WTC11 (cell line): ENCODE results near the gene HPS5. TPM values are rescaled to one million over a fixed set of nuclear protein-coding genes. Genes with fewer than 3 reads are reported as not detected.

ENCODE experiments used
- ATAC-seq: fragments of 200-7000 bp; cut with Tn5 transposase; 2 replicates; pipeline ENCODE4 v1.10.0; 2021; ENCODE audit warnings: mild to moderate bottlenecking, moderate library complexity
- CTCF ChIA-PET: fragments of 300-600 bp; sonication (Branson Sonifier 250); formaldehyde crosslinking; loops from one replicate; lab custom pipeline; 2021; ENCODE audit warnings: antibody characterized with exemption; lab: Charles Lee
- POLR2A ChIA-PET: fragments of 350-600 bp; sonication (Branson Sonifier 250); formaldehyde crosslinking; loops from one replicate; lab custom pipeline; 2021; ENCODE audit warnings: antibody characterized with exemption; lab: Charles Lee
- DNase-seq: peaks from one replicate; pipeline ENCODE4 v3.0.0; 2021; ENCODE audit warnings: low spot score
- H3K27ac Mint-ChIP-seq: 2 replicates; pipeline ENCODE4 v1.8.0; 2021; ENCODE audit warnings: mixed read lengths
- H3K27me3 Mint-ChIP-seq: 2 replicates; pipeline ENCODE4 v1.8.0; 2021; ENCODE audit warnings: low read depth, mild to moderate bottlenecking, moderate library complexity, mixed read lengths
- H3K36me3 Mint-ChIP-seq: 2 replicates; pipeline ENCODE4 v1.8.0; 2021; ENCODE audit warnings: mixed read lengths
- H3K4me1 Mint-ChIP-seq: 2 replicates; pipeline ENCODE4 v1.8.0; 2022; ENCODE audit warnings: mixed read lengths
- H3K4me3 Mint-ChIP-seq: 2 replicates; pipeline ENCODE4 v1.8.0; 2021; ENCODE audit warnings: mild to moderate bottlenecking, moderate library complexity, mixed read lengths
- H3K9me3 Mint-ChIP-seq: 2 replicates; pipeline ENCODE4 v1.8.0; 2021; ENCODE audit warnings: mixed read lengths
- ETV6 ChIP-seq: sonication (generic); formaldehyde crosslinking; IDR thresholded peaks from 2 replicates; pipeline ENCODE4 v1.8.1; 2022; ENCODE audit warnings: mild to moderate bottlenecking, missing genetic modification reagents
- GABPB1 ChIP-seq: sonication (generic); formaldehyde crosslinking; IDR thresholded peaks from 2 replicates; pipeline ENCODE4 v1.8.1; 2023; ENCODE audit warnings: mild to moderate bottlenecking, missing genetic modification reagents
- IRF2 ChIP-seq: sonication (generic); formaldehyde crosslinking; IDR thresholded peaks from 2 replicates; pipeline ENCODE4 v1.8.0; 2022; ENCODE audit warnings: low read depth, missing genetic modification reagents, borderline replicate concordance
- MXD4 ChIP-seq: fragments of 250-450 bp; sonication (Bioruptor Pico); IDR thresholded peaks from 2 replicates; pipeline ENCODE4 v1.8.0; 2021; ENCODE audit warnings: mild to moderate bottlenecking, moderate library complexity, borderline replicate concordance
- MYBL2 ChIP-seq: sonication (generic); formaldehyde crosslinking; IDR thresholded peaks from 2 replicates; pipeline ENCODE4 v1.8.1; 2023; ENCODE audit warnings: mild to moderate bottlenecking, moderate library complexity, missing genetic modification reagents
- NFATC4 ChIP-seq: fragments of 250-450 bp; sonication (Bioruptor Pico); IDR thresholded peaks from 2 replicates; pipeline ENCODE4 v1.9.0; 2021; ENCODE audit warnings: mild to moderate bottlenecking
- OVOL2 ChIP-seq: fragments of 250-450 bp; sonication (Bioruptor Pico); IDR thresholded peaks from 2 replicates; pipeline ENCODE4 v1.9.0; 2021; ENCODE audit warnings: mild to moderate bottlenecking, borderline replicate concordance
- RELA ChIP-seq: sonication (generic); formaldehyde crosslinking; IDR thresholded peaks from 2 replicates; pipeline ENCODE4 v1.8.1; 2022; ENCODE audit warnings: missing genetic modification reagents, mild to moderate bottlenecking, borderline replicate concordance
- SMAD3 ChIP-seq: sonication (generic); formaldehyde crosslinking; IDR thresholded peaks from 2 replicates; pipeline ENCODE4 v1.8.0; 2022; ENCODE audit warnings: missing genetic modification reagents, mild to moderate bottlenecking, borderline replicate concordance
- TCF7 ChIP-seq: sonication (generic); formaldehyde crosslinking; IDR thresholded peaks from 2 replicates; pipeline ENCODE4 v1.8.0; 2022; ENCODE audit warnings: mild to moderate bottlenecking, low read depth, missing genetic modification reagents, moderate library complexity
- ZNF423 ChIP-seq: fragments of 250-450 bp; sonication (Bioruptor Pico); IDR thresholded peaks from 2 replicates; pipeline ENCODE4 v2.1.2; 2022; ENCODE audit warnings: mild to moderate bottlenecking, moderate library complexity
- total RNA-seq: library from RNA; stranded (reverse); gene quantifications from 3 replicates; pipeline ENCODE4 v1.2.3, GENCODE V29; 2021
- TF ChIP-seq, protein P1 (sequence below): fragments of 250-450 bp; sonication (Bioruptor Pico); IDR thresholded peaks from 2 replicates; pipeline ENCODE4 v1.8.0; 2021; ENCODE audit warnings: mild to moderate bottlenecking
- TF ChIP-seq, protein P2 (sequence below): sonication (generic); formaldehyde crosslinking; IDR thresholded peaks from 2 replicates; pipeline ENCODE4 v1.8.1; 2022; ENCODE audit warnings: low read depth, missing genetic modification reagents, borderline replicate concordance
- TF ChIP-seq, protein P3 (sequence below): sonication (generic); formaldehyde crosslinking; IDR thresholded peaks from 2 replicates; pipeline ENCODE4 v1.8.1; 2022; ENCODE audit warnings: low read depth, mild to moderate bottlenecking, moderate library complexity, missing genetic modification reagents, borderline replicate concordance
- TF ChIP-seq, protein P4 (sequence below): sonication (generic); formaldehyde crosslinking; IDR thresholded peaks from 2 replicates; pipeline ENCODE4 v1.8.1; 2022; ENCODE audit warnings: missing genetic modification reagents, borderline replicate concordance
- TF ChIP-seq, protein P5 (sequence below): fragments of 250-450 bp; sonication (Bioruptor Pico); IDR thresholded peaks from 2 replicates; pipeline ENCODE4 v1.9.0; 2021; ENCODE audit warnings: moderate library complexity, mild to moderate bottlenecking, inconsistent platforms, borderline replicate concordance
- TF ChIP-seq, protein P6 (sequence below): sonication (generic); formaldehyde crosslinking; IDR thresholded peaks from 2 replicates; pipeline ENCODE4 v1.8.0; 2022; ENCODE audit warnings: missing genetic modification reagents
- TF ChIP-seq, protein P7 (sequence below): fragments of 250-450 bp; sonication (Bioruptor Pico); IDR thresholded peaks from 2 replicates; pipeline ENCODE4 v1.9.0; 2021; ENCODE audit warnings: mild to moderate bottlenecking
- TF ChIP-seq, protein P8 (sequence below): sonication (generic); formaldehyde crosslinking; IDR thresholded peaks from 2 replicates; pipeline ENCODE4 v1.8.1; 2022; ENCODE audit warnings: mild to moderate bottlenecking, moderate library complexity, missing genetic modification reagents

HPS5 gene
- total RNA-seq, 1 experiment from 2014 or later = 14.9 TPM

DNA sequence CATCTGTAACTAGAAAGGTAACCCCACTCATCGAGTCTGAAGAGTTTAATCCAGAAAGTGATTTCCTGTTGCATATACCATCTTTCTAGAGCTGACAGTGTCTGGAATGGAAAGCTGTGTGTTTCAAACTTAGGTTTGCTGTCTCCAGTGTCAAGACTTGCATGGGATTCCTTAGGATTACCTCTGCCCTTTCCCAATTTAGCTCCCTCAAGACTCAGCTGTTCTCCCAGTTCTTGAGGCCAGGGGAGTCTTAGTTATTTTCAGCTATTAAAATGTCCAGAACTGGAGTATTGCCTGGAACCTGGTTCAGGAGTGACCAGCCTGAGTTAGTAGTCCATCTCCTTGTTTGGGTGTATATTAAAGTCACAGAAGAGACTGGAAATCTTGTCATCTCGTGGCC is 47.5 kb upstream of the HPS5 start:
- Mint-ChIP-seq H3K27ac (no peak overlapping the region), H3K9me3 (no peaks in the 10 kb centered on the region), H3K4me1 (no peaks in the 10 kb centered on the region), H3K36me3 (peaks cover 18% of the 10 kb centered on the region), H3K4me3 (no peak overlapping the region), H3K27me3 (no peaks in the 10 kb centered on the region)
- ATAC-seq = no peak
- TF ChIP-seq GABPB1 (no peak), TCF7 (CRISPR knock-in tag) (no peak), IRF2 (CRISPR knock-in tag) (no peak), MYBL2 (CRISPR knock-in tag) (no peak), ZNF423 (no peak), SMAD3 (CRISPR knock-in tag) (no peak), OVOL2 (no peak), ETV6 (CRISPR knock-in tag) (no peak), NFATC4 (CRISPR knock-in tag) (no peak), MXD4 (CRISPR knock-in tag) (no peak), RELA (CRISPR knock-in tag) (no peak)
- TF ChIP-seq, protein P1, sequence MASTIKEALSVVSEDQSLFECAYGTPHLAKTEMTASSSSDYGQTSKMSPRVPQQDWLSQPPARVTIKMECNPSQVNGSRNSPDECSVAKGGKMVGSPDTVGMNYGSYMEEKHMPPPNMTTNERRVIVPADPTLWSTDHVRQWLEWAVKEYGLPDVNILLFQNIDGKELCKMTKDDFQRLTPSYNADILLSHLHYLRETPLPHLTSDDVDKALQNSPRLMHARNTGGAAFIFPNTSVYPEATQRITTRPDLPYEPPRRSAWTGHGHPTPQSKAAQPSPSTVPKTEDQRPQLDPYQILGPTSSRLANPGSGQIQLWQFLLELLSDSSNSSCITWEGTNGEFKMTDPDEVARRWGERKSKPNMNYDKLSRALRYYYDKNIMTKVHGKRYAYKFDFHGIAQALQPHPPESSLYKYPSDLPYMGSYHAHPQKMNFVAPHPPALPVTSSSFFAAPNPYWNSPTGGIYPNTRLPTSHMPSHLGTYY (CRISPR knock-in tag) = no peak
- TF ChIP-seq, protein P2, sequence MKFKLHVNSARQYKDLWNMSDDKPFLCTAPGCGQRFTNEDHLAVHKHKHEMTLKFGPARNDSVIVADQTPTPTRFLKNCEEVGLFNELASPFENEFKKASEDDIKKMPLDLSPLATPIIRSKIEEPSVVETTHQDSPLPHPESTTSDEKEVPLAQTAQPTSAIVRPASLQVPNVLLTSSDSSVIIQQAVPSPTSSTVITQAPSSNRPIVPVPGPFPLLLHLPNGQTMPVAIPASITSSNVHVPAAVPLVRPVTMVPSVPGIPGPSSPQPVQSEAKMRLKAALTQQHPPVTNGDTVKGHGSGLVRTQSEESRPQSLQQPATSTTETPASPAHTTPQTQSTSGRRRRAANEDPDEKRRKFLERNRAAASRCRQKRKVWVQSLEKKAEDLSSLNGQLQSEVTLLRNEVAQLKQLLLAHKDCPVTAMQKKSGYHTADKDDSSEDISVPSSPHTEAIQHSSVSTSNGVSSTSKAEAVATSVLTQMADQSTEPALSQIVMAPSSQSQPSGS (CRISPR knock-in tag) = no peak
- TF ChIP-seq, protein P3, sequence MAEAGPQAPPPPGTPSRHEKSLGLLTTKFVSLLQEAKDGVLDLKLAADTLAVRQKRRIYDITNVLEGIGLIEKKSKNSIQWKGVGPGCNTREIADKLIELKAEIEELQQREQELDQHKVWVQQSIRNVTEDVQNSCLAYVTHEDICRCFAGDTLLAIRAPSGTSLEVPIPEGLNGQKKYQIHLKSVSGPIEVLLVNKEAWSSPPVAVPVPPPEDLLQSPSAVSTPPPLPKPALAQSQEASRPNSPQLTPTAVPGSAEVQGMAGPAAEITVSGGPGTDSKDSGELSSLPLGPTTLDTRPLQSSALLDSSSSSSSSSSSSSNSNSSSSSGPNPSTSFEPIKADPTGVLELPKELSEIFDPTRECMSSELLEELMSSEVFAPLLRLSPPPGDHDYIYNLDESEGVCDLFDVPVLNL (CRISPR knock-in tag) = no peak
- TF ChIP-seq, protein P4, sequence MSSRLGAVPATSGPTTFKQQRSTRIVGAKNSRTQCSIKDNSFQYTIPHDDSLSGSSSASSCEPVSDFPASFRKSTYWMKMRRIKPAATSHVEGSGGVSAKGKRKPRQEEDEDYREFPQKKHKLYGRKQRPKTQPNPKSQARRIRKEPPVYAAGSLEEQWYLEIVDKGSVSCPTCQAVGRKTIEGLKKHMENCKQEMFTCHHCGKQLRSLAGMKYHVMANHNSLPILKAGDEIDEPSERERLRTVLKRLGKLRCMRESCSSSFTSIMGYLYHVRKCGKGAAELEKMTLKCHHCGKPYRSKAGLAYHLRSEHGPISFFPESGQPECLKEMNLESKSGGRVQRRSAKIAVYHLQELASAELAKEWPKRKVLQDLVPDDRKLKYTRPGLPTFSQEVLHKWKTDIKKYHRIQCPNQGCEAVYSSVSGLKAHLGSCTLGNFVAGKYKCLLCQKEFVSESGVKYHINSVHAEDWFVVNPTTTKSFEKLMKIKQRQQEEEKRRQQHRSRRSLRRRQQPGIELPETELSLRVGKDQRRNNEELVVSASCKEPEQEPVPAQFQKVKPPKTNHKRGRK = no peak
- TF ChIP-seq, protein P5, sequence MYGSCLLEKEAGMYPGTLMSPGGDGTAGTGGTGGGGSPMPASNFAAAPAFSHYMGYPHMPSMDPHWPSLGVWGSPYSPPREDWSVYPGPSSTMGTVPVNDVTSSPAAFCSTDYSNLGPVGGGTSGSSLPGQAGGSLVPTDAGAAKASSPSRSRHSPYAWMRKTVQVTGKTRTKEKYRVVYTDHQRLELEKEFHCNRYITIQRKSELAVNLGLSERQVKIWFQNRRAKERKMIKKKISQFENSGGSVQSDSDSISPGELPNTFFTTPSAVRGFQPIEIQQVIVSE (CRISPR knock-in tag) = no peak
- TF ChIP-seq, protein P6, sequence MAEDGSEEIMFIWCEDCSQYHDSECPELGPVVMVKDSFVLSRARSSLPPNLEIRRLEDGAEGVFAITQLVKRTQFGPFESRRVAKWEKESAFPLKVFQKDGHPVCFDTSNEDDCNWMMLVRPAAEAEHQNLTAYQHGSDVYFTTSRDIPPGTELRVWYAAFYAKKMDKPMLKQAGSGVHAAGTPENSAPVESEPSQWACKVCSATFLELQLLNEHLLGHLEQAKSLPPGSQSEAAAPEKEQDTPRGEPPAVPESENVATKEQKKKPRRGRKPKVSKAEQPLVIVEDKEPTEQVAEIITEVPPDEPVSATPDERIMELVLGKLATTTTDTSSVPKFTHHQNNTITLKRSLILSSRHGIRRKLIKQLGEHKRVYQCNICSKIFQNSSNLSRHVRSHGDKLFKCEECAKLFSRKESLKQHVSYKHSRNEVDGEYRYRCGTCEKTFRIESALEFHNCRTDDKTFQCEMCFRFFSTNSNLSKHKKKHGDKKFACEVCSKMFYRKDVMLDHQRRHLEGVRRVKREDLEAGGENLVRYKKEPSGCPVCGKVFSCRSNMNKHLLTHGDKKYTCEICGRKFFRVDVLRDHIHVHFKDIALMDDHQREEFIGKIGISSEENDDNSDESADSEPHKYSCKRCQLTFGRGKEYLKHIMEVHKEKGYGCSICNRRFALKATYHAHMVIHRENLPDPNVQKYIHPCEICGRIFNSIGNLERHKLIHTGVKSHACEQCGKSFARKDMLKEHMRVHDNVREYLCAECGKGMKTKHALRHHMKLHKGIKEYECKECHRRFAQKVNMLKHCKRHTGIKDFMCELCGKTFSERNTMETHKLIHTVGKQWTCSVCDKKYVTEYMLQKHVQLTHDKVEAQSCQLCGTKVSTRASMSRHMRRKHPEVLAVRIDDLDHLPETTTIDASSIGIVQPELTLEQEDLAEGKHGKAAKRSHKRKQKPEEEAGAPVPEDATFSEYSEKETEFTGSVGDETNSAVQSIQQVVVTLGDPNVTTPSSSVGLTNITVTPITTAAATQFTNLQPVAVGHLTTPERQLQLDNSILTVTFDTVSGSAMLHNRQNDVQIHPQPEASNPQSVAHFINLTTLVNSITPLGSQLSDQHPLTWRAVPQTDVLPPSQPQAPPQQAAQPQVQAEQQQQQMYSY = no peak
- TF ChIP-seq, protein P7, sequence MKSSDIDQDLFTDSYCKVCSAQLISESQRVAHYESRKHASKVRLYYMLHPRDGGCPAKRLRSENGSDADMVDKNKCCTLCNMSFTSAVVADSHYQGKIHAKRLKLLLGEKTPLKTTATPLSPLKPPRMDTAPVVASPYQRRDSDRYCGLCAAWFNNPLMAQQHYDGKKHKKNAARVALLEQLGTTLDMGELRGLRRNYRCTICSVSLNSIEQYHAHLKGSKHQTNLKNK (CRISPR knock-in tag) = no peak
- TF ChIP-seq, protein P8, sequence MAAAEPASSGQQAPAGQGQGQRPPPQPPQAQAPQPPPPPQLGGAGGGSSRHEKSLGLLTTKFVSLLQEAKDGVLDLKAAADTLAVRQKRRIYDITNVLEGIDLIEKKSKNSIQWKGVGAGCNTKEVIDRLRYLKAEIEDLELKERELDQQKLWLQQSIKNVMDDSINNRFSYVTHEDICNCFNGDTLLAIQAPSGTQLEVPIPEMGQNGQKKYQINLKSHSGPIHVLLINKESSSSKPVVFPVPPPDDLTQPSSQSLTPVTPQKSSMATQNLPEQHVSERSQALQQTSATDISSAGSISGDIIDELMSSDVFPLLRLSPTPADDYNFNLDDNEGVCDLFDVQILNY (CRISPR knock-in tag) = no peak
- no peak for DNase-seq
- CTCF ChIA-PET = no interaction called here
- POLR2A ChIA-PET = no interaction called here
